ENCODE results near the gene CUTA.

The CUTA gene, protein sequence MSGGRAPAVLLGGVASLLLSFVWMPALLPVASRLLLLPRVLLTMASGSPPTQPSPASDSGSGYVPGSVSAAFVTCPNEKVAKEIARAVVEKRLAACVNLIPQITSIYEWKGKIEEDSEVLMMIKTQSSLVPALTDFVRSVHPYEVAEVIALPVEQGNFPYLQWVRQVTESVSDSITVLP

GRCh38 chr6:33417903-33418689, at the start of gene CUTA:
Gene CUTA (minus strand): TSS chr6:33418107. CDS start chr6:33418000, 107 bp downstream.
- DNase-seq (ENCODE audit: low read depth, low spot score), result peak; percentile 99

- no peak for DNase-seq (ENCODE audit: low read depth, low spot score)
Measured at GRCh38 chr6:33467091-33467490, 49.2 kb upstream of the CUTA start.

DNA sequence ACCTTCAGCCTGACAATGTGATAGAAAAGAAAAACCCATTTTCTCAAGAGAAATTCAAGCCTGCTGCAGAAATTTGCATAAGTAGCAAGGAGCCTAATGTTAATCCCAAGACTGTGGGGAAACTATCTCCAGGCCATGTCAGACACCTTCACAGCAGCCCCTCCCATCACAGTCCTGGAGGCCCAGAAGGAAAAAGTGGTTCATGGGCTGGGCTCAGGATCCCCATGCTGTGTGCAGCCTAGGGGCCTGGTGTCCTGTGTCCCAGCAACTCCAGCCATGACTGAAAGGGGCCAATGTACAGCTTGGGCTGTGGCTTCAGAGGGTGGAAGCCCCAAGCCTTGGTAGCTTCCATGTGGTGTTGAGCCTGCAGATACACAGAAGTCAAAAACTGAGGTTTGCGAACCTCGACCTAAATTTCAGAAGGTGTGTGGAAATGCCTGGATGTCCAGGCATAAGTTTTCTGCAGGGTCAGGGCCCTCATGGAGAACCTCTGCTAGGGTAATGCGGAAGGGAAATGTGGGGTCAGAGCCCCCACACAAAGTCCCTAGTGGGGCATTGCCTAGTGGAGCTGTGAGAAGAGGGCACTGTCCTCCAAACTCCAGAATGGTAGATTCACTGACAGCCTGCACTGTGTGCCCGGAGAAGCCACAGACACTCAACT, 48.3 kb upstream of the CUTA start:
- DNase-seq (ENCODE audit: low read depth, low spot score), result no peak

- DNase-seq (ENCODE audit: low read depth, low spot score), result no peak
Measured at GRCh38 chr6:33459226-33459625, 41.3 kb upstream of the CUTA start.

GRCh38 chr6:33458676-33459075, 40.8 kb upstream of the CUTA start:
- no peak for DNase-seq (ENCODE audit: low read depth, low spot score)

GRCh38 chr6:33456156-33456555, 38.2 kb upstream of the CUTA start:
- DNase-seq (ENCODE audit: low read depth, low spot score), result no peak

DNA sequence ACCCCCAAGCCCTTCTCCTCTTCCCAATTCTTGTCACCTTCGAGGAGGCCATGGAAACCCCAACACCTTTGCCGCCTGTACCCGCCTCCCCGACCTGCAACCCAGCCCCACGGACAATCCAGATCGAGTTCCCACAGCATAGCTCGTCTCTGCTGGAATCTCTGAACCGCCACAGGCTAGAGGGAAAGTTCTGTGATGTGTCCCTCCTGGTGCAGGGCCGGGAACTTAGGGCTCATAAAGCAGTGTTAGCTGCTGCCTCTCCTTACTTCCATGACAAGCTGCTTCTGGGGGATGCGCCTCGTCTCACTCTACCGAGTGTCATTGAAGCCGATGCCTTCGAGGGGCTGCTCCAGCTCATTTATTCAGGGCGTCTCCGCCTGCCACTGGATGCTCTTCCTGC, 37.1 kb upstream of the CUTA start:
- no peak for DNase-seq (ENCODE audit: low read depth, low spot score)

- DNase-seq (ENCODE audit: low read depth, low spot score), result peak; percentile 80
Measured at GRCh38 chr6:33454009-33454946, 36.4 kb upstream of the CUTA start, which contains the start of gene ZBTB9. Gene ZBTB9 (plus strand): TSS chr6:33454576. CDS start chr6:33455101, 525 bp downstream.

- no peak for DNase-seq (ENCODE audit: low read depth, low spot score)
Measured at GRCh38 chr6:33453393-33454008, 35.6 kb upstream of the CUTA start.

DNA sequence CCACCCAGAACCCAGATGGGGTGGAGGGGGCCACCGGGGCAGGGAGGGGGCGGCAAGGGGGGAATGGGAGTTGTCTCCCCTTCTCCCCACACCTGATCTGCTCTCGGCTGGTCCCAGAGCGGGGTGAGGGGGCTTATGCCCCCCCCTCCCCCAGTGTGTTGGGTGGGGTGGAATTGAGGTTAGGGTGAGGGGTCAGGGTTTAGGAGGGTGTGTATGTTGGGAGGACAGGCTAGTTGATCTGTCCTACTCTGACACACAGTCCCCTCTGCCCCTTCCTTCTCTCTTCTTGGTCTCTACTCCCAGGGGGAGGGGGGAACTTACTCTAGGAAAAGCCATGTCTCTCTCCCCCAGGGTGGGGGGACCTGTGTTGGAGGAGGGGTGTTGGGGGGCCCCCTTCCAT, 34.6 kb upstream of the CUTA start:
- no peak for DNase-seq (ENCODE audit: low read depth, low spot score)

- DNase-seq (ENCODE audit: low read depth, low spot score), result no peak
Measured at GRCh38 chr6:33451606-33452005, 33.7 kb upstream of the CUTA start.

GRCh38 chr6:33450434-33450833, 32.5 kb upstream of the CUTA start:
- no peak for DNase-seq (ENCODE audit: low read depth, low spot score)

GRCh38 chr6:33446356-33446755, 28.4 kb upstream of the CUTA start:
- DNase-seq (ENCODE audit: low read depth, low spot score), result no peak

GRCh38 chr6:33445119-33445603, 27.3 kb upstream of the CUTA start:
- DNase-seq (ENCODE audit: low read depth, low spot score), result no peak

GRCh38 chr6:33443619-33444504, 26.0 kb upstream of the CUTA start:
- no peak for DNase-seq (ENCODE audit: low read depth, low spot score)

DNA sequence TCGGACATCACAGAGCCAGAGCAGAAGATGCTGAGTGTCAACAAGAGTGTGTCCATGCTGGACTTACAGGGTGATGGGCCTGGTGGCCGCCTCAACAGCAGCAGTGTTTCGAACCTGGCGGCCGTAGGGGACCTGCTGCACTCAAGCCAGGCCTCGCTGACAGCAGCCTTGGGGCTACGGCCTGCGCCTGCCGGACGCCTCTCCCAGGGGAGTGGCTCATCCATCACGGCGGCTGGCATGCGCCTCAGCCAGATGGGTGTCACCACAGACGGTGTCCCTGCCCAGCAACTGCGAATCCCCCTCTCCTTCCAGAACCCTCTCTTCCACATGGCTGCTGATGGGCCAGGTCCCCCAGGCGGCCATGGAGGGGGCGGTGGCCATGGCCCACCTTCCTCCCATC, 25.1 kb upstream of the CUTA start:
- no peak for DNase-seq (ENCODE audit: low read depth, low spot score)

GRCh38 chr6:33442283-33442682, 24.4 kb upstream of the CUTA start:
- no peak for DNase-seq (ENCODE audit: low read depth, low spot score)

- no peak for DNase-seq (ENCODE audit: low read depth, low spot score)
Measured at GRCh38 chr6:33441457-33441856, 23.6 kb upstream of the CUTA start.

DNA sequence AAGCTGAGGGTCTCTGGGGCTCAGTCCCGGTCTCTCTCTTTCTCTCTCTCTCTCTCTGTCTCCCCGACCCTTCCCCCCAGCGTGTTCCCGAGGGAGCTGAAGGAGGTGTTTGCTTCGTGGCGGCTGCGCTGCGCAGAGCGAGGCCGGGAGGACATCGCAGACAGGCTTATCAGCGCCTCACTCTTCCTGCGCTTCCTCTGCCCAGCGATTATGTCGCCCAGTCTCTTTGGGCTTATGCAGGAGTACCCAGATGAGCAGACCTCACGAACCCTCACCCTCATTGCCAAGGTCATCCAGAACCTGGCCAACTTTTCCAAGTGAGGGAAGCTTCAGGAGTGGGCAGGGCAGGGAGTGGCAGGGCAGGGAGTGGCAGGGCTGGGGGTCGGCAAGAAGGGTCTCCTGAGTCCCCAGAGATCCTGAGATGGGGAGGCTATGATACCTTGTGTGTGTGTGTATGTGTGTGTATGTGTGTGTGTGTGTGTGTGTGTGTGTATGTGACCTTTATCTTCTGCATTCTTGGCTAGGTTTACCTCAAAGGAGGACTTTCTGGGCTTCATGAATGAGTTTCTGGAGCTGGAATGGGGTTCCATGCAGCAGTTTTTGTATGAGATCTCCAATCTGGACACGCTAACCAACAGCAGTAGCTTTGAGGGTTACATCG, 22.9 kb upstream of the CUTA start:
- no peak for DNase-seq (ENCODE audit: low read depth, low spot score)

Data from iPS DF 19.7 (cell line).